Endothelial cell of hepatic sinusoid (primary cell): ENCODE data around the gene ST3GAL3.
"Not testable (repeated sequence)": the region's sequence is repeated elsewhere in the genome, so short reads cannot be mapped to it uniquely, and the experiment has no call there.

Source experiments
- in situ Hi-C: cut with HindIII; loops from 2 replicates; pipeline ENCODE4 v1.10.0; 2017; ENCODE audit warnings: low sequenced_read_pairs

ST3GAL3 gene

GRCh38 chr1:43747736-43748135, 40.4 kb downstream of the ST3GAL3 start:
- in situ Hi-C loops: no loop called here

GRCh38 chr1:43750083-43750482, 42.7 kb downstream of the ST3GAL3 start:
- in situ Hi-C loops: no loop called here

GRCh38 chr1:43753422-43753821, 46.1 kb downstream of the ST3GAL3 start:
- in situ Hi-C loops: no loop called here

GRCh38 chr1:43754892-43755291, 47.6 kb downstream of the ST3GAL3 start:
- in situ Hi-C loops: no loop called here

- in situ Hi-C loops: no loop called here
These were observed 50.2 kb downstream of the ST3GAL3 start for GRCh38 chr1:43757343-43758053.

- in situ Hi-C loops: loop anchor here (5.0 to 10.0 kb wide), 2 partner anchors 64 to 176 kb away; no protein-coding TSS in a partner anchor
These were observed 53.5 kb downstream of the ST3GAL3 start for GRCh38 chr1:43760745-43761317.

GRCh38 chr1:43763497-43763973, 56.2 kb downstream of the ST3GAL3 start:
- in situ Hi-C loops: loop anchor here (5.0 to 10.0 kb wide), 2 partner anchors 61 to 174 kb away; no protein-coding TSS in a partner anchor

- in situ Hi-C loops: loop anchor here (5.0 to 10.0 kb wide), 2 partner anchors 60 to 173 kb away; no protein-coding TSS in a partner anchor
These were observed 57.2 kb downstream of the ST3GAL3 start for GRCh38 chr1:43764581-43764980.

- in situ Hi-C loops: loop anchor here (5.0 to 10.0 kb wide), 2 partner anchors 59 to 96 kb away; no protein-coding TSS in a partner anchor
These were observed 58.9 kb downstream of the ST3GAL3 start for GRCh38 chr1:43766086-43766784.

GRCh38 chr1:43766818-43767525, 59.6 kb downstream of the ST3GAL3 start:
- in situ Hi-C loops: loop anchor here (5.0 to 10.0 kb wide), 2 partner anchors 58 to 95 kb away; no protein-coding TSS in a partner anchor

GRCh38 chr1:43768168-43768567, 60.8 kb downstream of the ST3GAL3 start:
- in situ Hi-C loops: loop anchor here (5.0 to 10.0 kb wide), 2 partner anchors 57 to 94 kb away; no protein-coding TSS in a partner anchor

- in situ Hi-C loops: loop anchor here (5.0 to 10.0 kb wide), 2 partner anchors 55 to 93 kb away; no protein-coding TSS in a partner anchor
These were observed 62.1 kb downstream of the ST3GAL3 start for GRCh38 chr1:43769350-43769908.

GRCh38 chr1:43770111-43770510, 62.8 kb downstream of the ST3GAL3 start:
- in situ Hi-C loops: no loop called here

- in situ Hi-C loops: no loop called here
These were observed 65.6 kb downstream of the ST3GAL3 start for GRCh38 chr1:43772978-43773377.

- in situ Hi-C loops: no loop called here
These were observed 66.5 kb downstream of the ST3GAL3 start for GRCh38 chr1:43773821-43774220.

GRCh38 chr1:43774359-43774758, 67.0 kb downstream of the ST3GAL3 start:
- in situ Hi-C loops: no loop called here

GRCh38 chr1:43776043-43776761, 68.9 kb downstream of the ST3GAL3 start:
- in situ Hi-C loops: no loop called here

- in situ Hi-C loops: not testable (repeated sequence)
These were observed 70.6 kb downstream of the ST3GAL3 start for GRCh38 chr1:43777916-43778315.

- in situ Hi-C loops: no loop called here
These were observed 71.9 kb downstream of the ST3GAL3 start for GRCh38 chr1:43779266-43779665.
